GM10266 (cell line): ENCODE data around the gene TRRAP.
A peak's percentile ranks its signal among the peaks of the same experiment; 100 is the strongest.

ENCODE experiments used
- DNase-seq: peaks from one replicate; pipeline ENCODE4 v3.0.0; 2012; ENCODE audit errors: extremely low spot score
- TF ChIP-seq, protein P1 (sequence below): IDR thresholded peaks from 2 replicates; pipeline ENCODE4 v1.5.1; 2012; ENCODE audit warnings: mild to moderate bottlenecking, low read depth; ENCODE audit not compliant: control insufficient read depth, insufficient read depth; ENCODE audit errors: missing control alignments

The TRRAP gene

DNA sequence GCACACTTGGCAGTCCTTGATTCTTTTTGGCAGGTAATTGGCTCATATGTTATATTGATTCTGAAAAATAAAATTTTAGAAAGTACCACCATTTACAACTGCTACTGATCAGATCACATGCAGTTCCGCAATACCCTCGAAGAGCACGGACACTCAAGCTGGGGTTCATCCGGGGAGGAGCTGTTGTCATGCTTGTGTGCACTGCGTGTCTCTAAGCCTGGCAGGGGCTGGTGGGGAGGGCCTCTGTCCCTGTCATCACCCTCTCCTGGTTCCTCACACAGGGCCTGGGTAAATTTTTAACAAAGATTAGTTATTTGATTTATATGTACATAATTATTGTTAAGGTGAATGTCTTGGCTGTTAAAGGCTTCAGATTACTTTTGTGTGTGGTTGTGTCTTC is 45.2 kb downstream of the TRRAP start:
- TF ChIP-seq, protein P1, sequence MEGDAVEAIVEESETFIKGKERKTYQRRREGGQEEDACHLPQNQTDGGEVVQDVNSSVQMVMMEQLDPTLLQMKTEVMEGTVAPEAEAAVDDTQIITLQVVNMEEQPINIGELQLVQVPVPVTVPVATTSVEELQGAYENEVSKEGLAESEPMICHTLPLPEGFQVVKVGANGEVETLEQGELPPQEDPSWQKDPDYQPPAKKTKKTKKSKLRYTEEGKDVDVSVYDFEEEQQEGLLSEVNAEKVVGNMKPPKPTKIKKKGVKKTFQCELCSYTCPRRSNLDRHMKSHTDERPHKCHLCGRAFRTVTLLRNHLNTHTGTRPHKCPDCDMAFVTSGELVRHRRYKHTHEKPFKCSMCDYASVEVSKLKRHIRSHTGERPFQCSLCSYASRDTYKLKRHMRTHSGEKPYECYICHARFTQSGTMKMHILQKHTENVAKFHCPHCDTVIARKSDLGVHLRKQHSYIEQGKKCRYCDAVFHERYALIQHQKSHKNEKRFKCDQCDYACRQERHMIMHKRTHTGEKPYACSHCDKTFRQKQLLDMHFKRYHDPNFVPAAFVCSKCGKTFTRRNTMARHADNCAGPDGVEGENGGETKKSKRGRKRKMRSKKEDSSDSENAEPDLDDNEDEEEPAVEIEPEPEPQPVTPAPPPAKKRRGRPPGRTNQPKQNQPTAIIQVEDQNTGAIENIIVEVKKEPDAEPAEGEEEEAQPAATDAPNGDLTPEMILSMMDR: no peak

DNA sequence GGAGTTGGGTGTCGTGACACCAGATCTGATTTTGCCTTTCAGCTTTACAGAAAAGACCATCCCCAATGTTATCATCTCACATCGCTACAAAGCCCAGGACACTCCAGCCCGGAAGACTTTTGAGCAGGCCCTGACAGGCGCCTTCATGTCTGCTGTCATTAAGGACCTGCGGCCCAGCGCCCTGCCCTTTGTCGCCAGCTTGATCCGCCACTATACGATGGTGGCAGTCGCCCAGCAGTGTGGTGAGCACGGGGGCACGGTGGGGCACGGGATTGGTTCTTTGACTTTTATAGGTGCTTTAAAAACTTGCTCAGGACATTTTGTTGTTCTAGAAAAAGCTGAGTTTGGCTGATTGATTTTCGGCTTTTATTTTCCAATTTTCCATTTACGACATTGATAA is 48.8 kb downstream of the TRRAP start:
- TF ChIP-seq, protein P1: no peak
- no peak for DNase-seq

More for the DNA sequence above, 45.2 kb downstream of the TRRAP start:
- no peak for DNase-seq

DNA sequence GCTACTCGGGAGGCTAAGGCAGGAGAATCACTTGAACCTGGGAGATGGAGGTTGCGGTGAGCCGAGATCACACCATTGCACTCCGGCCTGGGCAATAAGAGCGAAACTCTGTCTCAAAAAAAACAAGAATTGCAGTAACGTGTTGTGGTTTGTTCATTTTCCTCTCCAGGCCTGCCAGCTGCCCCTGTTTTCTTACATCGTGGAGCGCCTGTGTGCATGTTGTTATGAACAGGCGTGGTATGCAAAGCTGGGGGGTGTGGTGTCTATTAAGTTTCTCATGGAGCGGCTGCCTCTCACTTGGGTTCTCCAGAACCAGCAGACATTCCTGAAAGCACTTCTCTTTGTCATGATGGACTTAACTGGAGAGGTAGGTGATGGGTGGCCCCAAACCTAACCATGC is 52.1 kb downstream of the TRRAP start:
- TF ChIP-seq, protein P1: no peak

DNA sequence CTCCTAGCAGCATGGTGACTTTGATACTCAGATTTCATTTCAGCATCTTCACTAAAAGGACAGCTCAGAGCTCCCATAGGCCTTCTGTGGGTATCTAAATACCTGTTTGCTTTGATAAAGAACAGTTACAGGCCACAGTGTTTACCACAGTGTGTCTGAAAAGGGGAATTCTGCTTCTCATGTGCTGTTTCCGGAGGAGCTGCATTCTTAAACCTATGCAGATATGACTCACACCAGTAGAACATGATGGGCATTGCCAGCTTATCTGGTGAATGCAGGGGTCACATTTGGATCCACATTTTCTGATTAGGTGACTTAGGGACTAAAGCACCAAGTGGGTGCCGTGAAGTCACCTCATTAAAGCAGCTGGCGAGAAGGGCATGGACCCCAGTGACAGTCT is 52.6 kb downstream of the TRRAP start:
- TF ChIP-seq, protein P1: no peak
- DNase-seq: peak; percentile 41

More for the DNA sequence above, 52.1 kb downstream of the TRRAP start:
- DNase-seq: no peak

DNA sequence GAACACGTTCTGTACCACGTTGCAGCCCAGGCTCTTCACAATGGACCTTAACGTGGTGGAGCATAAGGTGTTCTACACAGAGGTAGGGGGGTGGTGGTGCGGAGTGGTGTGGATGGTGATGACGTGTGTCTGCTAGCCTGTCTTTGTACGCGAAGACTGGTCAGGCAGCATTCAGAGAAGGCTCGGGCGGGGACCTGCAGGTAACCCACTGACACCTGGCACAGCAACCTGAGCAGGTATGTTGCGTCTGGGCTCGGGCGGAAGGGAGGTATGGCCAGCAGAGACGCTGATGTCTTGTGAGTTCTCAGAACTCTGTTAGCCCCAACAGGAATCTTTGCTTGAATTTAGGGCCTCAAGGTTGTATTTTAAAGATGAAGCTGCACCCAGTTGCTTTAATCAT is 55.0 kb downstream of the TRRAP start:
- TF ChIP-seq, protein P1: no peak
- DNase-seq: no peak

DNA sequence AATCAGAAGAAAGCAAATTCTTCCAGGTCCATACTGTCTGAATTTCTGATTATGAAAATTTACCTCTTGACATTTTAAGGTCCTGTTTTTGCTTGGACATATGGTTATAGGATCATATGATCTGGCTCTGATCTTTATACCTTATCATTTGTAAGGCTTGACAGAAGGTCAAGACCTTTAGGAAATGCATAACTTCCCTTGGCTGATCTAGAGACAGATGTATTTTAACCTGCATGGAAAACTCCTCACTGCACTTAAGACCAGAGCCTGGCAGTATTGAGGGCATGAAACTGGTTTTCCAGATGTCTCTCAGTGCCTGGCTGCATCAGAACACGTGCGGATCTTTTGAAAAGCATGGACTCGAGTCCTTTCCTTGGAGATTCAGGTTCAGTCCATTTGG is 55.9 kb downstream of the TRRAP start:
- no peak for DNase-seq
- TF ChIP-seq, protein P1: no peak

DNA sequence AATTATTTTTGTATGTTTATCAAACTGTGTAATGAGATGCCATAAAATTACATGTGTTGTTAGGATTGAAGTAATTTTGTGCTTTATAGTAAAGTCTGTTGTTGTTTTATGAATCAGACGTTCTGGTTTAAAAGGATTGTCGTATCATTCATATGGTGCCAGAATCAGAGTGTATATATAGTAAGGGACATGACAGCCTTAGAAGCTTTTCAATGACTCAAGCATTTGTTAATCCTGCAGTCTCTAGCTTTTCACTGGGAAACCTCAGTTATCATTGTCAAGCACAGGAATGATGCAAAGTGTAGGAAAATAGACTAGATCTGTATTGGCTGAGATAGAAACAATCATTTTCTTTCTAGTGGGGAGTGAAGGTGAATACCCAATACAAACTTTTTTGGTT is 57.5 kb downstream of the TRRAP start:
- DNase-seq: no peak
- TF ChIP-seq, protein P1: no peak
